Pancreas (tissue), 10 donors: ENCODE measurements around the gene VPS51. TPM values are rescaled to one million over a fixed set of nuclear protein-coding genes. Genes with fewer than 3 reads are reported as not detected.

Source experiments
- ATAC-seq, 4 donors: fragments of 200-7000 bp; cut with Tn5 transposase; one replicate each; pipeline versions ENCODE4 v1.8.0 to v1.9.1; 2020; ENCODE audit warnings: mild to moderate bottlenecking in 4 of 4, moderate library complexity in 4 of 4
- DNase-seq, 6 donors: peaks; one replicate each; pipeline ENCODE4 v3.0.0-alpha.2; 2020
- FAIRE-seq: peaks from 2 replicates; lab custom pipeline; 2012; peaks lifted over from hg19 to GRCh38; lab: Jason Lieb, UNC
- H3K27ac ChIP-seq, 4 donors: fragments of 200-600 bp; sonication (generic); 1 replicate in 3 of 4; 2 replicates in 1 of 4; pipeline versions ENCODE4 v1.5.0 to v1.8.0; 2020
- H3K27me3 ChIP-seq, 4 donors: fragments of 200-600 bp; one replicate each; pipeline ENCODE4 v1.8.0; 2021
- H3K36me3 ChIP-seq, 3 donors: fragments of 200-600 bp; sonication (generic) in 1 of 3; one replicate each; pipeline versions ENCODE4 v1.5.0 to v1.8.0; 2020 to 2021
- H3K4me1 ChIP-seq, 3 donors: fragments of 200-600 bp; one replicate each; pipeline ENCODE4 v1.8.0; 2021
- H3K4me3 ChIP-seq, 4 donors: fragments of 200-600 bp; sonication (generic) in 2 of 4; one replicate each; pipeline versions ENCODE4 v1.5.0 to v1.8.0; 2020 to 2021
- H3K9me3 ChIP-seq, 4 donors: fragments of 200-600 bp; one replicate each; pipeline ENCODE4 v1.8.0; 2021
- CTCF ChIP-seq, 4 donors: fragments of 200-600 bp; sonication (generic) in 3 of 4; IDR thresholded peaks; one replicate each; pipeline versions ENCODE4 v1.5.0 to v1.8.0; 2021; ENCODE audit warnings: antibody characterized with exemption in 4 of 4
- WGBS, 2 donors: extraction: QIAGEN DNeasy Blood & Tissue Kit; methylation state at CpG; one replicate each; pipeline ENCODE4 v1.1.7; 2013; 5-methylcytosine and 5-hydroxymethylcytosine counted together
- intact Hi-C, 3 donors: fragments of 100-400 bp; cut with DNase I; formaldehyde crosslinking; loops; one replicate each; pipeline versions ENCODE4 v1.11.1 to v1.14.2; 2022
- polyA plus RNA-seq, 2 donors: library from polyadenylated mRNA; stranded (reverse); fragments of 200-250 nt; gene quantifications; one replicate each; pipeline ENCODE4 v1.2.3, GENCODE V29; 2013
- total RNA-seq, 6 donors: library from RNA; stranded (reverse); fragmentation: NEBNext Ultra II Directional in 4 of 6; extraction: Animal tissue kit (Norgen Biotek cat#: 25700) in 4 of 6; gene quantifications; one replicate each; pipeline versions ENCODE4 v1.2.1 to v1.2.4, GENCODE V29; 2021 to 2023
- donor health status: healthy with polysubstance abuse.
- donor health status: DM: no; HTN: no; CAD: no; lungs with moderate emphysema.
- donor health status: DM: no; HTN: no; CAD: no.
- donor health status: control.
- donor health status: control.
- donor health status: Bipolar disorder and iron deficiency.
- donor health status: DM: yes; HTN: yes; CAD: no.
- donor health status: DM: no; HTN: no; CAD: no.
- donor health status: DM: no; HTN: no; CAD: no.
- donor health status: DM: yes; HTN: yes; CAD: no.

VPS51 gene
- total and polyA plus RNA-seq, 8 donors = 85.4 to 179 (median 130) TPM

- Histone ChIP-seq H3K9me3 (no peaks in the 10 kb centered on the region), H3K36me3 (no peaks in the 10 kb centered on the region), H3K27me3 (no peaks in the 10 kb centered on the region), H3K27ac (no peak overlapping the region), H3K4me3 (no peak overlapping the region), H3K4me1 (no peaks in the 10 kb centered on the region)
- no peak for TF ChIP-seq CTCF (IDR thresholded peaks at IDR 0.05)
- 79 to 93% methylated on average over 1 of the region's 1 CpG for WGBS, 2 donors
- no peak for FAIRE-seq
- intact Hi-C loops = no loop called here
- ATAC-seq = no peak
- no peak for DNase-seq
Measured at GRCh38 chr11:65055538-65055937, 40.5 kb upstream of the VPS51 start.

DNA sequence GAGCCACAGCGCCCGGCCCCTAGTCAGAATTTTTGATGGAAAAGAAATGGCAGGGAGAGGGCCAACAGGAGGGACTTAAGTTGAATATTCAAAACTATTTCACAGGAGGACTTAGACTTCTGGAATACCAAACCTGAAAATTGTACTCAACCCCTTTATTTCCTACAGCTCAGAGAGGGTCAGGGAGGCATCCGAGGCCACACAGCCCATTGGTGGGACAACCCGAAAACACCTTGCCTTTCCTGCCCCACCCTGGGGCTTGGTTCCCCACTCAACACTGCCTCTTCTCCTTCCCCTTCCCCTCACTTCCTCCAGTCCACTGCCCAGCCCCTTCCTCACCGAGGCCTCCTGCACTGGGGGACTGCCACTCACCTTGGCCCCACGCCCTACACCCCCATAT lies 39.0 kb upstream of the VPS51 start:
- ATAC-seq (no peak), DNase-seq (no peak), FAIRE-seq (no peak)
- Histone ChIP-seq H3K9me3 (no peaks in the 10 kb centered on the region), H3K36me3 (no peaks in the 10 kb centered on the region), H3K4me3 (no peak overlapping the region), H3K27ac (no peak overlapping the region), H3K4me1 (no peaks in the 10 kb centered on the region), H3K27me3 (no peaks in the 10 kb centered on the region)
- intact Hi-C loops = no loop called here
- WGBS, 2 donors = 93 to 96% methylated on average over 6 of the region's 6 CpGs
- TF ChIP-seq CTCF (IDR thresholded peaks at IDR 0.05) = no peak

DNA sequence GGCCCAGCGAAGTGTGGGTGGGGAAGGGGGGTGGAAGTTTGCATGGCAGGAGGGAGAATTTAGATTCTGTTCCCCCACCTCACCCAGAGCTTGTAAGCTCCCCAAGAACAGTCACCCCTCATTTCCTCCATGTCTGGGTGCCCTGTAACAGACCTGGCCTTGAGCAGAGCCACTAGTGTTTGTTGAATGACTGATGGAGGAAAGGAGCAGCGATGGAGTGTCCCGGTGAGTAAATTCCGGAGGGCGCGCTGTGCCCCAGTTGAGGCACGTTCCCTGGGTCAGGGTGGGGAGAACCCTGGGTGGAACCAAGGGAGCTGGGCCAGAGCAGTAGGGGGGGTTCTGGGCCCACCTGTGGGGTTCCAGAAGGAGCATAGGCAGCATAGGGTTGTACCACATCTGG lies 38.5 kb upstream of the VPS51 start:
- no peak for DNase-seq
- Histone ChIP-seq H3K27me3 (no peaks in the 10 kb centered on the region), H3K27ac (no peak overlapping the region), H3K36me3 (no peaks in the 10 kb centered on the region), H3K4me1 (no peaks in the 10 kb centered on the region), H3K4me3 (no peak overlapping the region), H3K9me3 (no peaks in the 10 kb centered on the region)
- no peak for TF ChIP-seq CTCF (IDR thresholded peaks at IDR 0.05)
- 79 to 84% methylated on average over 7 of the region's 7 CpGs for WGBS, 2 donors
- no peak for FAIRE-seq
- intact Hi-C loops = no loop called here
- no peak for ATAC-seq

GRCh38 chr11:65058012-65058411 lies 38.0 kb upstream of the VPS51 start:
- no peak overlapping the region for H3K27ac ChIP-seq
- no peak for TF ChIP-seq CTCF (IDR thresholded peaks at IDR 0.05)
- intact Hi-C loops = no loop called here
- H3K9me3 ChIP-seq = no peaks in the 10 kb centered on the region
- FAIRE-seq (no peak), DNase-seq (no peak), ATAC-seq (no peak)
- WGBS, 2 donors = 72 to 75% methylated on average over 12 to 13 of the region's 13 CpGs
- no peaks in the 10 kb centered on the region for H3K36me3 ChIP-seq
- no peaks in the 10 kb centered on the region for H3K27me3 ChIP-seq
- no peaks in the 10 kb centered on the region for H3K4me1 ChIP-seq
- no peak overlapping the region for H3K4me3 ChIP-seq

- intact Hi-C loops = no loop called here
- Histone ChIP-seq H3K9me3 (no peaks in the 10 kb centered on the region), H3K36me3 (no peaks in the 10 kb centered on the region), H3K27ac (no peak within 1 kb of the TSS), H3K4me1 (no peaks in the 10 kb centered on the region), H3K4me3 (no peak within 1 kb of the TSS), H3K27me3 (no peaks in the 10 kb centered on the region)
- ATAC-seq = no peak
- FAIRE-seq = no peak
- no peak for DNase-seq
- no peak for TF ChIP-seq CTCF (IDR thresholded peaks at IDR 0.05)
- WGBS, 2 donors = 71 to 76% methylated on average over 8 of the region's 8 CpGs
Measured at GRCh38 chr11:65058419-65059054, 37.5 kb upstream of the VPS51 start, which contains the start of gene NAALADL1. Gene NAALADL1 (minus strand): TSS chr11:65058553. CDS start chr11:65058521, 32 bp downstream.
